Measurements from ENCODE around the gene SLC6A3. TPM values are rescaled to one million over a fixed set of nuclear protein-coding genes. Genes with fewer than 3 reads are reported as not detected.

SLC6A3 gene
- total RNA-seq, 1 experiment from 2014 or later, result 0.05 TPM

GRCh38 chr5:1479066-1479465 lies 33.8 kb upstream of the SLC6A3 start:
- ChIA-PET POLR2A (no interaction called here), CTCF (interaction anchor here (0.5 kb wide), 1 partner anchor 164 kb away, joined by 3 read pairs; no protein-coding TSS in a partner anchor)
- Histone ChIP-seq H3K4me1 (ENCODE audit: control insufficient read depth, insufficient read depth, low read length) (no peaks in the 10 kb centered on the region), H3K9me3 (ENCODE audit: control insufficient read depth, insufficient read depth, low read depth, low read length) (no peaks in the 10 kb centered on the region), H3K27ac (ENCODE audit: low read length) (no peak overlapping the region), H3K27me3 (ENCODE audit: control insufficient read depth, insufficient read depth, low read length) (no peaks in the 10 kb centered on the region), H3K36me3 (ENCODE audit: control insufficient read depth, insufficient read depth, low read length) (no peaks in the 10 kb centered on the region), H3K4me3 (ENCODE audit: low read depth in 2 of 2, low read length in 2 of 2) (no peak overlapping the region)
- TF ChIP-seq, protein P1, sequence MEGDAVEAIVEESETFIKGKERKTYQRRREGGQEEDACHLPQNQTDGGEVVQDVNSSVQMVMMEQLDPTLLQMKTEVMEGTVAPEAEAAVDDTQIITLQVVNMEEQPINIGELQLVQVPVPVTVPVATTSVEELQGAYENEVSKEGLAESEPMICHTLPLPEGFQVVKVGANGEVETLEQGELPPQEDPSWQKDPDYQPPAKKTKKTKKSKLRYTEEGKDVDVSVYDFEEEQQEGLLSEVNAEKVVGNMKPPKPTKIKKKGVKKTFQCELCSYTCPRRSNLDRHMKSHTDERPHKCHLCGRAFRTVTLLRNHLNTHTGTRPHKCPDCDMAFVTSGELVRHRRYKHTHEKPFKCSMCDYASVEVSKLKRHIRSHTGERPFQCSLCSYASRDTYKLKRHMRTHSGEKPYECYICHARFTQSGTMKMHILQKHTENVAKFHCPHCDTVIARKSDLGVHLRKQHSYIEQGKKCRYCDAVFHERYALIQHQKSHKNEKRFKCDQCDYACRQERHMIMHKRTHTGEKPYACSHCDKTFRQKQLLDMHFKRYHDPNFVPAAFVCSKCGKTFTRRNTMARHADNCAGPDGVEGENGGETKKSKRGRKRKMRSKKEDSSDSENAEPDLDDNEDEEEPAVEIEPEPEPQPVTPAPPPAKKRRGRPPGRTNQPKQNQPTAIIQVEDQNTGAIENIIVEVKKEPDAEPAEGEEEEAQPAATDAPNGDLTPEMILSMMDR (IDR thresholded peaks at IDR 0.05), result no peak
- TF ChIP-seq TCF7L2 (IDR thresholded peaks at IDR 0.05; ENCODE audit: low read depth, low read length) (no peak), POLR2AphosphoS5 (IDR thresholded peaks at IDR 0.05; ENCODE audit: low read depth, low read length) (no peak), SIN3A (IDR thresholded peaks at IDR 0.05; ENCODE audit: borderline replicate concordance, insufficient read depth, low read depth, low read length) (no peak)
- TF ChIP-seq, protein P2, sequence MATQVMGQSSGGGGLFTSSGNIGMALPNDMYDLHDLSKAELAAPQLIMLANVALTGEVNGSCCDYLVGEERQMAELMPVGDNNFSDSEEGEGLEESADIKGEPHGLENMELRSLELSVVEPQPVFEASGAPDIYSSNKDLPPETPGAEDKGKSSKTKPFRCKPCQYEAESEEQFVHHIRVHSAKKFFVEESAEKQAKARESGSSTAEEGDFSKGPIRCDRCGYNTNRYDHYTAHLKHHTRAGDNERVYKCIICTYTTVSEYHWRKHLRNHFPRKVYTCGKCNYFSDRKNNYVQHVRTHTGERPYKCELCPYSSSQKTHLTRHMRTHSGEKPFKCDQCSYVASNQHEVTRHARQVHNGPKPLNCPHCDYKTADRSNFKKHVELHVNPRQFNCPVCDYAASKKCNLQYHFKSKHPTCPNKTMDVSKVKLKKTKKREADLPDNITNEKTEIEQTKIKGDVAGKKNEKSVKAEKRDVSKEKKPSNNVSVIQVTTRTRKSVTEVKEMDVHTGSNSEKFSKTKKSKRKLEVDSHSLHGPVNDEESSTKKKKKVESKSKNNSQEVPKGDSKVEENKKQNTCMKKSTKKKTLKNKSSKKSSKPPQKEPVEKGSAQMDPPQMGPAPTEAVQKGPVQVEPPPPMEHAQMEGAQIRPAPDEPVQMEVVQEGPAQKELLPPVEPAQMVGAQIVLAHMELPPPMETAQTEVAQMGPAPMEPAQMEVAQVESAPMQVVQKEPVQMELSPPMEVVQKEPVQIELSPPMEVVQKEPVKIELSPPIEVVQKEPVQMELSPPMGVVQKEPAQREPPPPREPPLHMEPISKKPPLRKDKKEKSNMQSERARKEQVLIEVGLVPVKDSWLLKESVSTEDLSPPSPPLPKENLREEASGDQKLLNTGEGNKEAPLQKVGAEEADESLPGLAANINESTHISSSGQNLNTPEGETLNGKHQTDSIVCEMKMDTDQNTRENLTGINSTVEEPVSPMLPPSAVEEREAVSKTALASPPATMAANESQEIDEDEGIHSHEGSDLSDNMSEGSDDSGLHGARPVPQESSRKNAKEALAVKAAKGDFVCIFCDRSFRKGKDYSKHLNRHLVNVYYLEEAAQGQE (IDR thresholded peaks at IDR 0.05; ENCODE audit: insufficient read depth in 1 of 2, low read depth in 2 of 2, low read length in 1 of 2), result no peak
- intact Hi-C loops (cut with micrococcal nuclease; ENCODE audit: unreplicated experiment) (loop anchor here (2.0 kb wide), 1 partner anchor 164 kb away; no protein-coding TSS in a partner anchor), in situ Hi-C loops (cut with HindIII; ENCODE audit: low pct_unique_long_range_greater_than_20kb, low sequenced_read_pairs) (no loop called here)
- ATAC-seq (no peak), DNase-seq (ENCODE audit: low read depth, low spot score) (no peak)
- no TSS peak for BruUV-seq (replicated peaks)

GRCh38 chr5:1478271-1479035 lies 33.2 kb upstream of the SLC6A3 start:
- Histone ChIP-seq H3K27ac (ENCODE audit: low read length) (no peak overlapping the region), H3K9me3 (ENCODE audit: control insufficient read depth, insufficient read depth, low read depth, low read length) (no peaks in the 10 kb centered on the region), H3K4me3 (ENCODE audit: low read depth in 2 of 2, low read length in 2 of 2) (no peak overlapping the region), H3K4me1 (ENCODE audit: control insufficient read depth, insufficient read depth, low read length) (no peaks in the 10 kb centered on the region), H3K27me3 (ENCODE audit: control insufficient read depth, insufficient read depth, low read length) (no peaks in the 10 kb centered on the region), H3K36me3 (ENCODE audit: control insufficient read depth, insufficient read depth, low read length) (no peaks in the 10 kb centered on the region)
- intact Hi-C loops (cut with micrococcal nuclease; ENCODE audit: unreplicated experiment), result loop anchor here (2.0 kb wide), 1 partner anchor 164 kb away; no protein-coding TSS in a partner anchor
- ATAC-seq, result no peak
- no peak for DNase-seq (ENCODE audit: low read depth, low spot score)
- TF ChIP-seq, protein P2 (IDR thresholded peaks at IDR 0.05; ENCODE audit: insufficient read depth in 1 of 2, low read depth in 2 of 2, low read length in 1 of 2), result no peak
- TF ChIP-seq, protein P1 (IDR thresholded peaks at IDR 0.05), result no peak
- TF ChIP-seq TCF7L2 (IDR thresholded peaks at IDR 0.05; ENCODE audit: low read depth, low read length), result no peak
- no peak for TF ChIP-seq POLR2AphosphoS5 (IDR thresholded peaks at IDR 0.05; ENCODE audit: low read depth, low read length)
- TF ChIP-seq SIN3A (IDR thresholded peaks at IDR 0.05; ENCODE audit: borderline replicate concordance, insufficient read depth, low read depth, low read length), result no peak
- in situ Hi-C loops (cut with HindIII; ENCODE audit: low pct_unique_long_range_greater_than_20kb, low sequenced_read_pairs), result no loop called here
- BruUV-seq (replicated peaks), result TSS peak; percentile 67
- CTCF ChIA-PET, result no interaction called here
- POLR2A ChIA-PET, result no interaction called here

Data from Panc1 (cell line).